Fibroblast of mammary gland (primary cell): Measurements from ENCODE around the gene PERM1.

ENCODE experiments used
- DNase-seq: peaks from one replicate; pipeline ENCODE4 v3.0.0-alpha.2; 2010; ENCODE audit warnings: low read depth
- H3K4me3 ChIP-seq: 2 replicates; pipeline ENCODE4 v1.5.1; 2011; ENCODE audit warnings: low read depth, mild to moderate bottlenecking, low read length, moderate library complexity; ENCODE audit not compliant: control insufficient read depth
- CTCF ChIP-seq: conservative IDR thresholded peaks from 2 replicates; pipeline ENCODE4 v1.5.1; 2011; ENCODE audit warnings: low read depth, low read length, inconsistent platforms; ENCODE audit not compliant: control insufficient read depth, insufficient read depth

The PERM1 gene

DNA sequence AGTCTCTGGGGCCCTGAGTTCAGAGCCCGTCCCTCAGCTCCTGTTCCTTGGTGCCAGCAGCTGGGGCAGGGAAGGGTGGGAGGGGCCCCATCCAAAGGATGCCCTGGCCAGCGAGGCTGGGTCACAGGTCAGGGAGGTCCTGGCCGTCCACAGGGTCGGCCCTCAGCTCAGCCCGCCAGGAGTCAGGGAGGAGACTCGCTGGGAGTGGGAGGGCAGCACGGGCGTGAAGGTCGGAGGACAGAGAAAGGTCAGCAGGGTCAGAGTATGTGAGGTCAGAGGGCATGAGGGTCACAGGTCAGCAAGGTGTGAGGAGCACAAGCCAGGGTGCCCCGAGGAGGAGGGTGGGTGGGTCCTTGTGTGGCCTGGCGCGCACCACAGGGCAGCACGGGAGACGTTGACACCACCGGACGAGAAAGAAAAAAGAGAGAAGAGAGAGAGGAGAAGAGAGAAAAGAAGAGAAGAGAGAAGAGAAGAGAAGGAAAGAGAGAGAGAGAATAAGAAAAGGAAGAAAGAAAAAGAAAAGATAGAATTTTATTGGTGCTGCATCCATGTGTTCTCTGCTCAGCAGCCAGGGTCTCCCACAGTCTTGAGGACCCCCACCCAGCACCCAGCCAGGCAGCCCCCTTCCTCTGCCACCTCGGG lies 7.1 kb downstream of the PERM1 start:
- H3K4me3 ChIP-seq: no peak overlapping the region
- no peak for TF ChIP-seq CTCF
- DNase-seq: no peak

- no peak for TF ChIP-seq CTCF
- no peak overlapping the region for H3K4me3 ChIP-seq
- no peak for DNase-seq
Observed at GRCh38 chr1:974293-974640, 7.6 kb downstream of the PERM1 start.

- no peak for TF ChIP-seq CTCF
- no peak for DNase-seq
- H3K4me3 ChIP-seq: no peak overlapping the region
Observed at GRCh38 chr1:973459-974292, 8.2 kb downstream of the PERM1 start.

- TF ChIP-seq CTCF: no peak
- no peak for DNase-seq
- H3K4me3 ChIP-seq: no peak overlapping the region
Observed at GRCh38 chr1:972726-973458, 9.0 kb downstream of the PERM1 start.

- H3K4me3 ChIP-seq: no peak overlapping the region
- DNase-seq: no peak
- no peak for TF ChIP-seq CTCF
Observed at GRCh38 chr1:971751-972506, 10.0 kb downstream of the PERM1 start.

DNA sequence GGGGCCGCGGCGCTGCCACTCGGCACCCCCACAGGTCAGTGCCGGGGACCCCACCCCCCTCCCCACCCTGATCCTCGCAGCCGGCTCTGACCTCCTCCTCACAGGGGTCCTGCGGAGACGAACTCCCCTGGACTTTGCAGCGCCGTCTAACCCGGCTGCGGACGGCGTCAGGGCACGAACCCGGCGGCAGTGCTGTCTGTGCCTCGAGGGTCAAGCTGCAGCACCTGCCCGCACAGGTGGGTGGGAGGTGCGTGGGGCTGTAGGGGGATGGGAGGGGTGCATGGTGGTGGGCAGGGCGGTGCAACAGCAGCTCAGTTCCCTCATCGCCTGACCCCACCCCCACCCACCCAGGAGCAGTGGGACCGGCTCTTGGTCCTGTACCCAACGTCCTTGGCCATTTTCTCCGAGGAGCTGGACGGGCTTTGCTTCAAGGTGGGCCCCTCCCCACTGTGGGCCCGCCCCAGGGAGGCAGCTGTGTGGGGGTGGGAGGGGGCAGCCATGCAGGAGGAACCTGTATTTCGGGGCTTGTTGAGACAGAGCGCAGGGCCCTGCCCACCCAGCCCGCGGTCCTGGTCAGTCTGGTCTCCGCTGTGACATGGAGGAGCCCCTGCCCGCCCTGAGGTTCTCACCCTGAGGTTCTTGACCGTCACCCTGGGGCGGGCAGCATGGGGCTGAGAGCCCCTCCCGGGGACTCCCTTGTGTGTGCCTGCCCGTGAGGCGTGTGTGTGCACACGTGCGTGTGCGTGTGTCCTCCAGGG lies 10.7 kb downstream of the PERM1 start:
- no peak for DNase-seq
- no peak for TF ChIP-seq CTCF
- no peak overlapping the region for H3K4me3 ChIP-seq
